SK-N-SH treated with all-trans-retinoic acid at 6 μM for 48 hours (cell line): ENCODE results near the gene LENEP.

ENCODE experiments used
- ISL1 ChIP-seq: fragments of 250-450 bp; sonication (Bioruptor Pico); IDR thresholded peaks from 2 replicates; pipeline ENCODE4 v2.1.2; 2022; ENCODE audit warnings: mild to moderate bottlenecking, moderate library complexity
- OSR1 ChIP-seq: fragments of 250-450 bp; sonication (Bioruptor Pico); IDR thresholded peaks from 2 replicates; pipeline ENCODE4 v1.8.0; 2022; ENCODE audit warnings: moderate library complexity, mild to moderate bottlenecking, inconsistent platforms
- RARB ChIP-seq: fragments of 250-450 bp; sonication (Bioruptor Pico); IDR thresholded peaks from 2 replicates; pipeline ENCODE4 v1.8.0; 2021; ENCODE audit warnings: mild to moderate bottlenecking, moderate library complexity
- ZFP30 ChIP-seq: fragments of 450-650 bp; formaldehyde crosslinking; IDR thresholded peaks from 2 replicates; pipeline ENCODE4 v1.5.0; 2022; ENCODE audit warnings: mild to moderate bottlenecking, moderate library complexity
- TF ChIP-seq, protein P1 (sequence below): fragments of 250-450 bp; sonication (Bioruptor Pico); IDR thresholded peaks from 2 replicates; pipeline ENCODE4 v1.8.0; 2020; ENCODE audit warnings: mild to moderate bottlenecking, moderate library complexity, borderline replicate concordance
- TF ChIP-seq, protein P2 (sequence below): fragments of 250-450 bp; sonication (Bioruptor Pico); IDR thresholded peaks from 2 replicates; pipeline ENCODE4 v1.5.1; 2021; ENCODE audit warnings: mild to moderate bottlenecking, moderate library complexity
- TF ChIP-seq, protein P3 (sequence below): fragments of 250-450 bp; sonication (Bioruptor Pico); IDR thresholded peaks from 2 replicates; pipeline ENCODE4 v1.8.0; 2021; ENCODE audit warnings: low read depth, mild to moderate bottlenecking, moderate library complexity, borderline replicate concordance
- TF ChIP-seq, protein P4 (sequence below): fragments of 250-450 bp; sonication (Bioruptor Pico); IDR thresholded peaks from 2 replicates; pipeline ENCODE4 v1.5.1; 2020; ENCODE audit warnings: low read depth, mild to moderate bottlenecking, moderate library complexity

DNA sequence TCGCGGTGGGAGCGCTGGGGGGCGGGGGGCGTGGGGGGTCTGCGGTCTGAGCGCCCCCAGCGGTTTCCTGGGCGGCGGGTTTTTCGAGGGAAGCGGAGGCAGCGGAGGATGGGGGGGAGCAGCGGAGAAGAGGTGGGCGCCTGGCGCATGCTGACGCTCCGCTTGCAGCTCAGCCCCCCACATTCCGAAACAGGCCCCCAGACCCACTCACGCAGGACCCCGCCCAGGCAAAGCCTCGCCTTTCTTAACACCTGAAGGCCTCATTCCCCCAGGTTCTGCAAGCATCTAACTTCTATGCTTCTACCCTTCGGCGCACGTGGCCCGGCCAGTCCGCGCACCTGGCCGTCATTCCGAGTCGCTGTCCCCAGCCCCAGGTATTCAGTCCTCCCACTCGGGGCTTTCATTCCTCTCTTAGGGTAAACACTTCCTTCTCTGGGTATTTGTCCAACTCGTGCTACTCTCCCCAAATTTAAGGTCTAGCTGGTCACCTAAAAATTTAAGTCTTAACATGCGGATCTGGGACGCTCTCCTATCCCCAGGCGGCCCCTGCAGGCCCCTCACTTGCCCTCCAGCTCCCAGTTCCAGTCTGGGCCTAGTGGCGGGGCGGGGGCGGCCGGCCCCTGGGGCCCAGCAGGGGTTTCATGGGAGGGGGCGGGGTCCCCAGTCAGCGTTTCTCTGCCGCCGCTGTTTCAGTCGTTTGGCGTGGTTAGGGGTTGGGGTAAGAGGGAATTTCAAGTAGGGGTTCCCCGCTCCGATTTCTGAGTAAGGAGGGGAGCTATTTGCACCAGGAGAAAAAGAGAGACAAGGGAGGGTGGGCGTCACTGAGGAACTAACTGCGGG is 6.4 kb downstream of the LENEP start:
- TF ChIP-seq RARB (CRISPR knock-in tag) (no peak), ISL1 (CRISPR knock-in tag) (no peak), ZFP30 (CRISPR knock-in tag) (no peak), OSR1 (CRISPR knock-in tag) (no peak)
- TF ChIP-seq, protein P1, sequence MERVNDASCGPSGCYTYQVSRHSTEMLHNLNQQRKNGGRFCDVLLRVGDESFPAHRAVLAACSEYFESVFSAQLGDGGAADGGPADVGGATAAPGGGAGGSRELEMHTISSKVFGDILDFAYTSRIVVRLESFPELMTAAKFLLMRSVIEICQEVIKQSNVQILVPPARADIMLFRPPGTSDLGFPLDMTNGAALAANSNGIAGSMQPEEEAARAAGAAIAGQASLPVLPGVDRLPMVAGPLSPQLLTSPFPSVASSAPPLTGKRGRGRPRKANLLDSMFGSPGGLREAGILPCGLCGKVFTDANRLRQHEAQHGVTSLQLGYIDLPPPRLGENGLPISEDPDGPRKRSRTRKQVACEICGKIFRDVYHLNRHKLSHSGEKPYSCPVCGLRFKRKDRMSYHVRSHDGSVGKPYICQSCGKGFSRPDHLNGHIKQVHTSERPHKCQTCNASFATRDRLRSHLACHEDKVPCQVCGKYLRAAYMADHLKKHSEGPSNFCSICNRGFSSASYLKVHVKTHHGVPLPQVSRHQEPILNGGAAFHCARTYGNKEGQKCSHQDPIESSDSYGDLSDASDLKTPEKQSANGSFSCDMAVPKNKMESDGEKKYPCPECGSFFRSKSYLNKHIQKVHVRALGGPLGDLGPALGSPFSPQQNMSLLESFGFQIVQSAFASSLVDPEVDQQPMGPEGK (CRISPR knock-in tag): no peak
- TF ChIP-seq, protein P2, sequence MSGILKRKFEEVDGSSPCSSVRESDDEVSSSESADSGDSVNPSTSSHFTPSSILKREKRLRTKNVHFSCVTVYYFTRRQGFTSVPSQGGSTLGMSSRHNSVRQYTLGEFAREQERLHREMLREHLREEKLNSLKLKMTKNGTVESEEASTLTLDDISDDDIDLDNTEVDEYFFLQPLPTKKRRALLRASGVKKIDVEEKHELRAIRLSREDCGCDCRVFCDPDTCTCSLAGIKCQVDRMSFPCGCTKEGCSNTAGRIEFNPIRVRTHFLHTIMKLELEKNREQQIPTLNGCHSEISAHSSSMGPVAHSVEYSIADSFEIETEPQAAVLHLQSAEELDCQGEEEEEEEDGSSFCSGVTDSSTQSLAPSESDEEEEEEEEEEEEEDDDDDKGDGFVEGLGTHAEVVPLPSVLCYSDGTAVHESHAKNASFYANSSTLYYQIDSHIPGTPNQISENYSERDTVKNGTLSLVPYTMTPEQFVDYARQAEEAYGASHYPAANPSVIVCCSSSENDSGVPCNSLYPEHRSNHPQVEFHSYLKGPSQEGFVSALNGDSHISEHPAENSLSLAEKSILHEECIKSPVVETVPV (CRISPR knock-in tag): no peak
- TF ChIP-seq, protein P3, sequence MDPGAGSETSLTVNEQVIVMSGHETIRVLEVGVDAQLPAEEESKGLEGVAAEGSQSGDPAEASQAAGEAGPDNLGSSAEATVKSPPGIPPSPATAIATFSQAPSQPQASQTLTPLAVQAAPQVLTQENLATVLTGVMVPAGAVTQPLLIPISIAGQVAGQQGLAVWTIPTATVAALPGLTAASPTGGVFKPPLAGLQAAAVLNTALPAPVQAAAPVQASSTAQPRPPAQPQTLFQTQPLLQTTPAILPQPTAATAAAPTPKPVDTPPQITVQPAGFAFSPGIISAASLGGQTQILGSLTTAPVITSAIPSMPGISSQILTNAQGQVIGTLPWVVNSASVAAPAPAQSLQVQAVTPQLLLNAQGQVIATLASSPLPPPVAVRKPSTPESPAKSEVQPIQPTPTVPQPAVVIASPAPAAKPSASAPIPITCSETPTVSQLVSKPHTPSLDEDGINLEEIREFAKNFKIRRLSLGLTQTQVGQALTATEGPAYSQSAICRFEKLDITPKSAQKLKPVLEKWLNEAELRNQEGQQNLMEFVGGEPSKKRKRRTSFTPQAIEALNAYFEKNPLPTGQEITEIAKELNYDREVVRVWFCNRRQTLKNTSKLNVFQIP: no peak
- TF ChIP-seq, protein P4, sequence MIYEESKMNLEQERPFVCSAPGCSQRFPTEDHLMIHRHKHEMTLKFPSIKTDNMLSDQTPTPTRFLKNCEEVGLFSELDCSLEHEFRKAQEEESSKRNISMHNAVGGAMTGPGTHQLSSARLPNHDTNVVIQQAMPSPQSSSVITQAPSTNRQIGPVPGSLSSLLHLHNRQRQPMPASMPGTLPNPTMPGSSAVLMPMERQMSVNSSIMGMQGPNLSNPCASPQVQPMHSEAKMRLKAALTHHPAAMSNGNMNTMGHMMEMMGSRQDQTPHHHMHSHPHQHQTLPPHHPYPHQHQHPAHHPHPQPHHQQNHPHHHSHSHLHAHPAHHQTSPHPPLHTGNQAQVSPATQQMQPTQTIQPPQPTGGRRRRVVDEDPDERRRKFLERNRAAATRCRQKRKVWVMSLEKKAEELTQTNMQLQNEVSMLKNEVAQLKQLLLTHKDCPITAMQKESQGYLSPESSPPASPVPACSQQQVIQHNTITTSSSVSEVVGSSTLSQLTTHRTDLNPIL (CRISPR knock-in tag): no peak
